HG02623 (cell line): ENCODE measurements around the gene GPRC5B.

Experiments used
- ATAC-seq: cut with Tn5 transposase; IDR thresholded peaks from one replicate; pipeline ENCODE4 v1.9.1; 2021; ENCODE audit warnings: moderate library complexity; ENCODE audit not compliant: unreplicated experiment

The GPRC5B gene

GRCh38 chr16:19884611-19885450 is at the start of gene GPRC5B:
GPRC5B (minus strand) TSS chr16:19884848; CDS start chr16:19872845, 12,003 bp downstream.
- no peak for ATAC-seq

- ATAC-seq: no peak
Observed at GRCh38 chr16:19933740-19934139, 49.1 kb upstream of the GPRC5B start.

- ATAC-seq: no peak
Observed at GRCh38 chr16:19929062-19929511, 44.4 kb upstream of the GPRC5B start.

GRCh38 chr16:19928432-19928831 is 43.8 kb upstream of the GPRC5B start:
- no peak for ATAC-seq

- ATAC-seq: no peak
Observed at GRCh38 chr16:19926449-19927390, 42.1 kb upstream of the GPRC5B start.

GRCh38 chr16:19923396-19923795 is 38.7 kb upstream of the GPRC5B start:
- ATAC-seq: no peak

- ATAC-seq: no peak
Observed at GRCh38 chr16:19919142-19919541, 34.5 kb upstream of the GPRC5B start.

- no peak for ATAC-seq
Observed at GRCh38 chr16:19916064-19916463, 31.4 kb upstream of the GPRC5B start.

GRCh38 chr16:19914877-19915276 is 30.2 kb upstream of the GPRC5B start:
- no peak for ATAC-seq

- no peak for ATAC-seq
Observed at GRCh38 chr16:19913340-19913645, 28.6 kb upstream of the GPRC5B start.

GRCh38 chr16:19912455-19913339 is 28.0 kb upstream of the GPRC5B start:
- ATAC-seq: no peak

- ATAC-seq: no peak
Observed at GRCh38 chr16:19911747-19912454, 27.3 kb upstream of the GPRC5B start.

- no peak for ATAC-seq
Observed at GRCh38 chr16:19911204-19911603, 26.6 kb upstream of the GPRC5B start.

GRCh38 chr16:19909750-19910322 is 25.2 kb upstream of the GPRC5B start:
- no peak for ATAC-seq

GRCh38 chr16:19908921-19909320 is 24.3 kb upstream of the GPRC5B start:
- ATAC-seq: no peak

- no peak for ATAC-seq
Observed at GRCh38 chr16:19907161-19907992, 22.7 kb upstream of the GPRC5B start.

GRCh38 chr16:19901164-19901563 is 16.5 kb upstream of the GPRC5B start:
- ATAC-seq: no peak

- ATAC-seq: no peak
Observed at GRCh38 chr16:19899605-19899955, 14.9 kb upstream of the GPRC5B start.
